K562 (cell line): ENCODE results near the gene ANKRD10. TPM values are rescaled to one million over a fixed set of nuclear protein-coding genes. Genes with fewer than 3 reads are reported as not detected.

Experiments
- ATAC-seq: fragments of 200-7000 bp; cut with Tn5 transposase; 3 replicates; pipeline ENCODE4 v1.9.1; 2020; ENCODE audit warnings: moderate library complexity
- BruUV-seq: library from RNA; stranded (reverse); fragments of 400-500 nt; replicated peaks from 2 replicates; lab custom pipeline; 2021; lab: Mats Ljungman, UMichigan
- CTCF ChIA-PET: fragments of 300-600 bp; formaldehyde crosslinking; extraction: SDS; loops from one replicate; lab custom pipeline; 2021; ENCODE audit warnings: low intra/inter-chr PET ratio; lab: Yijun Ruan, JAX
- POLR2A ChIA-PET: fragments of 300-600, 350-650 bp; sonication (Branson Sonifier 250); formaldehyde crosslinking; extraction: SDS; loops from one replicate; lab custom pipeline; 2021; ENCODE audit warnings: antibody characterized with exemption, inconsistent platforms; lab: Yijun Ruan, JAX
- DNase-seq, 4 experiments: peaks; one replicate each; pipeline versions ENCODE4 v3.0.0 to v3.0.0-alpha.2; 2011 to 2018; ENCODE audit warnings: low spot score in 3 of 4, mixed read lengths in 3 of 4; ENCODE audit errors: extremely low read depth in 1 of 4
- FAIRE-seq: peaks from 2 replicates; lab custom pipeline; 2011; peaks lifted over from hg19 to GRCh38; lab: Jason Lieb, UNC
- H2AFZ ChIP-seq: 2 replicates; pipeline ENCODE4 v1.6.0; 2011; ENCODE audit warnings: low read depth, low read length, control low read depth, inconsistent platforms
- H3K27ac ChIP-seq: fragments of 200-600 bp; 3 replicates; pipeline ENCODE4 v1.8.0; 2011; ENCODE audit warnings: low read depth, mild to moderate bottlenecking, control low read depth, inconsistent platforms, low read length, moderate library complexity, mixed read lengths; ENCODE audit errors: extremely low read depth
- H3K27me3 ChIP-seq, 2 experiments: fragments of 300-600 bp in 1 of 2; 2 replicates in 1 of 2; 3 replicates in 1 of 2; pipeline versions ENCODE4 v1.6.0 to v1.8.0; 2011; ENCODE audit warnings: inconsistent platforms in 2 of 2, low read length in 2 of 2, mild to moderate bottlenecking in 1 of 2, mixed read lengths in 1 of 2, moderate library complexity in 1 of 2; ENCODE audit not compliant: control insufficient read depth in 2 of 2, insufficient read depth in 2 of 2
- H3K36me3 ChIP-seq: fragments of 300-600 bp; 3 replicates; pipeline ENCODE4 v1.8.0; 2011; ENCODE audit warnings: mild to moderate bottlenecking, low read length, inconsistent platforms; ENCODE audit not compliant: control insufficient read depth, insufficient read depth
- H3K4me1 ChIP-seq, 2 experiments: fragments of 200-600 bp in 1 of 2; replicated peaks in 1 of 2; 2 replicates in 1 of 2; 3 replicates in 1 of 2; pipeline versions ENCODE4 v1.5.1 to v1.8.0; 2011; ENCODE audit warnings: inconsistent platforms in 2 of 2, low read length in 2 of 2, mild to moderate bottlenecking in 1 of 2, mixed read lengths in 1 of 2, moderate library complexity in 1 of 2; ENCODE audit not compliant: control insufficient read depth in 2 of 2, insufficient read depth in 2 of 2
- H3K4me2 ChIP-seq: 2 replicates; pipeline ENCODE4 v1.6.1; 2011; ENCODE audit warnings: low read length, control low read depth, inconsistent platforms, mixed read lengths; ENCODE audit not compliant: insufficient read depth
- H3K4me3 ChIP-seq: fragments of 200-600 bp; sonication (generic), shearing (Covaris generic); 2 replicates; pipeline ENCODE4 v1.5.1; 2016; ENCODE audit warnings: control low read depth, inconsistent platforms
- H3K79me2 ChIP-seq: fragments of 200-600 bp; 3 replicates; pipeline ENCODE4 v1.8.0; 2011; ENCODE audit warnings: low read length, inconsistent platforms; ENCODE audit not compliant: control insufficient read depth, insufficient read depth
- H3K9ac ChIP-seq, 2 experiments: 2 replicates each; pipeline versions ENCODE4 v1.6.0 to v1.6.1; 2011; ENCODE audit warnings: low read depth in 2 of 2, low read length in 2 of 2, control low read depth in 1 of 2, inconsistent platforms in 1 of 2, mild to moderate bottlenecking in 1 of 2, mixed read lengths in 1 of 2; ENCODE audit not compliant: insufficient read depth in 1 of 2
- H3K9me1 ChIP-seq: one replicate; pipeline ENCODE4 v1.6.0; 2011; ENCODE audit warnings: inconsistent platforms, mild to moderate bottlenecking, low read length, moderate library complexity; ENCODE audit not compliant: control insufficient read depth, insufficient read depth
- H3K9me3 ChIP-seq: replicated peaks from 2 replicates; pipeline ENCODE4 v1.5.1; 2011; ENCODE audit warnings: low read depth, low read length, inconsistent platforms; ENCODE audit not compliant: control insufficient read depth, insufficient read depth
- H4K20me1 ChIP-seq: replicated peaks from 2 replicates; pipeline ENCODE4 v1.6.1; 2011; ENCODE audit warnings: low read length, inconsistent platforms, mixed read lengths; ENCODE audit not compliant: control insufficient read depth, insufficient read depth
- DACH1 ChIP-seq: fragments of 450-650 bp; IDR thresholded peaks from 2 replicates; pipeline ENCODE4 v1.6.1; 2018; ENCODE audit not compliant: partially characterized antibody
- E2F3 ChIP-seq: fragments of 250-450 bp; sonication (Bioruptor Pico); IDR thresholded peaks from 2 replicates; pipeline ENCODE4 v1.4.0; 2020; ENCODE audit warnings: mild to moderate bottlenecking
- LARP7 ChIP-seq: fragments of 450-650 bp; IDR thresholded peaks from 2 replicates; pipeline ENCODE4 v1.6.1; 2016
- MEF2A ChIP-seq: IDR thresholded peaks from 2 replicates; pipeline ENCODE4 v1.6.1; 2011; ENCODE audit warnings: low read depth, mild to moderate bottlenecking, low read length, moderate library complexity; ENCODE audit not compliant: control insufficient read depth
- PYGO2 ChIP-seq: fragments of 450-650 bp; IDR thresholded peaks from 2 replicates; pipeline ENCODE4 v1.6.1; 2016; ENCODE audit warnings: mild to moderate bottlenecking, missing genetic modification characterization, moderate library complexity, missing compliant biosample characterization
- RFX1 ChIP-seq: fragments of 450-650 bp; IDR thresholded peaks from 2 replicates; pipeline ENCODE4 v1.6.1; 2016; ENCODE audit warnings: mild to moderate bottlenecking, moderate library complexity
- STAT5B ChIP-seq: fragments of 250-450 bp; sonication (Bioruptor Pico); IDR thresholded peaks from 2 replicates; pipeline ENCODE4 v1.8.0; 2021; ENCODE audit warnings: mild to moderate bottlenecking, inconsistent platforms
- ZBTB34 ChIP-seq: fragments of 250-450 bp; sonication (Bioruptor Pico); IDR thresholded peaks from 2 replicates; pipeline ENCODE4 v1.8.0; 2021; ENCODE audit warnings: mild to moderate bottlenecking, moderate library complexity
- ZKSCAN3 ChIP-seq: fragments of 250-450 bp; sonication (Bioruptor Pico); IDR thresholded peaks from 2 replicates; pipeline ENCODE4 v1.4.0; 2020
- WGBS: fragments of 100-300 bp; shearing (Covaris generic); methylation state at CpG from one replicate; pipeline ENCODE4 v1.1.6; 2016; ENCODE audit warnings: low coverage, mixed read lengths; ENCODE audit not compliant: insufficient coverage; ENCODE audit errors: missing lambda C conversion rate; 5-methylcytosine and 5-hydroxymethylcytosine counted together
- in situ Hi-C: fragments of 300-500 bp; cut with MboI; formaldehyde crosslinking; loops from 4 replicates; pipeline ENCODE4 v1.15.0; 2018; ENCODE audit warnings: inconsistent platforms, mixed read lengths
- intact Hi-C: fragments of 100-400 bp; cut with micrococcal nuclease; formaldehyde crosslinking; loops from 2 replicates; pipeline ENCODE4 v1.14.2; 2022
- polyA plus RNA-seq, 8 experiments: library from polyadenylated mRNA; depleted of rRNA in 4 of 8; stranded (reverse) in 5 of 8; unstranded in 3 of 8; fragments of >200 nt; fragmentation: Nextera tagmentation in 2 of 8; fragmentation: Illumina TruSeq in 1 of 8; extraction: Ambion mirVana in 2 of 8; extraction: Trizol in 1 of 8; gene quantifications; 2 replicates each; pipeline versions ENCODE4 v1.2.1 to v1.2.3, GENCODE V29; 2011 to 2014; ENCODE audit warnings: inconsistent platforms in 1 of 8, missing spikeins in 1 of 8
- total RNA-seq, 7 experiments: library from RNA; depleted of rRNA in 6 of 7; stranded (reverse); fragments of >200 nt in 6 of 7; fragmentation: Illumina TruSeq in 2 of 7; extraction: Trizol in 2 of 7; gene quantifications; 2 replicates each; pipeline versions ENCODE4 v1.2.1 to v1.2.3, GENCODE V29; 2011 to 2021; ENCODE audit warnings: low replicate concordance in 1 of 7

The ANKRD10 gene
- total and polyA plus RNA-seq, 9 of the 15 experiments (the other 6 are each of a cell fraction or from before 2014, with no cell fraction given): 21.7 to 183 (median 45.0) TPM

GRCh38 chr13:110868720-110869119 lies 46.1 kb downstream of the ANKRD10 start:
- no peak for TF ChIP-seq E2F3 (CRISPR knock-in tag)
- TF ChIP-seq ZKSCAN3 (CRISPR knock-in tag): no peak
- no peak for TF ChIP-seq RFX1
- no peak for TF ChIP-seq PYGO2
- no peak for TF ChIP-seq LARP7
- no peak for TF ChIP-seq ZBTB34 (CRISPR knock-in tag)
- TF ChIP-seq DACH1: no peak
- TF ChIP-seq MEF2A: no peak
- TF ChIP-seq STAT5B: no peak
- Histone ChIP-seq H2AFZ (peak overlapping the region; percentile 83), H3K27me3 (no peaks in the 10 kb centered on the region), H3K27ac (peak overlapping the region; percentile 95; the same call in 2 of the 3 replicates), H3K4me1 (peaks cover 20 to 29% of the 10 kb centered on the region in 2 experiments; a peak in 4 of 5 replicates), H3K9me3 (peaks cover 6% of the 10 kb centered on the region), H3K36me3 (no peaks in the 10 kb centered on the region), H3K4me3 (no peak overlapping the region; the same call in 1 of the 2 replicates), H3K79me2 (peaks cover 10% of the 10 kb centered on the region; the same call in 2 of the 3 replicates), H3K4me2 (peak overlapping the region; percentile 84), H3K9me1 (no peaks in the 10 kb centered on the region), H4K20me1 (no peaks in the 10 kb centered on the region), H3K9ac (peak overlapping the region in 1 of 2 experiments; percentile 94; a peak in 2 of 4 replicates)
- WGBS: 77% methylated on average over 5 of the region's 5 CpGs
- ChIA-PET POLR2A (no interaction called here), CTCF (no interaction called here)
- intact Hi-C loops: no loop called here
- BruUV-seq: no TSS peak
- ATAC-seq: no peak
- no peak for DNase-seq
- peak; percentile 6 for FAIRE-seq
- in situ Hi-C loops: no loop called here
